ENCODE measurements around the gene ABCB6. TPM values are rescaled to one million over a fixed set of nuclear protein-coding genes. Genes with fewer than 3 reads are reported as not detected.

The ABCB6 gene
- total RNA-seq, 1 donor from 2014 or later: 23.8 TPM

GRCh38 chr2:219234331-219234730, 15.6 kb upstream of the ABCB6 start:
- Histone ChIP-seq H3K27me3 (no peaks in the 10 kb centered on the region), H3K36me3 (peaks cover 0 to 69% of the 10 kb centered on the region in 2 donors), H3K4me1 (peaks cover 26% of the 10 kb centered on the region), H3K27ac (no peak overlapping the region), H3K9me3 (no peaks in the 10 kb centered on the region), H3K4me3 (no peak overlapping the region)
- TF ChIP-seq POLR2AphosphoS5 (IDR thresholded peaks at IDR 0.05; ENCODE audit: insufficient read depth in 1 of 2, low read depth in 1 of 2): no peak
- TF ChIP-seq CTCF (IDR thresholded peaks at IDR 0.05): no peak
- TF ChIP-seq POLR2A (IDR thresholded peaks at IDR 0.05): no peak
- intact Hi-C loops (cut with DNase I): no loop called here
- DNase-seq (ENCODE audit: extremely low spot score in 2 of 2): no peak

GRCh38 chr2:219230059-219230540, 11.3 kb upstream of the ABCB6 start:
- peaks cover 46% of the 10 kb centered on the region for H3K4me1 ChIP-seq
- no peaks in the 10 kb centered on the region for H3K27me3 ChIP-seq
- no peak for DNase-seq (ENCODE audit: extremely low spot score in 2 of 2)
- H3K27ac ChIP-seq: peak overlapping the region; percentile 83
- no peak for TF ChIP-seq CTCF (IDR thresholded peaks at IDR 0.05)
- TF ChIP-seq POLR2AphosphoS5 (IDR thresholded peaks at IDR 0.05; ENCODE audit: insufficient read depth in 1 of 2, low read depth in 1 of 2): no peak
- no peak for TF ChIP-seq POLR2A (IDR thresholded peaks at IDR 0.05)
- no peaks in the 10 kb centered on the region for H3K9me3 ChIP-seq
- peaks cover 4 to 53% of the 10 kb centered on the region in 2 donors for H3K36me3 ChIP-seq
- intact Hi-C loops (cut with DNase I): no loop called here
- H3K4me3 ChIP-seq: peak overlapping the region; percentile 64 to 85

GRCh38 chr2:219229305-219230058, 10.7 kb upstream of the ABCB6 start, which contains the start of the genes ANKZF1 and ATG9A:
ANKZF1 (plus strand) TSS chr2:219229806; CDS start chr2:219230258, 452 bp downstream.
ATG9A (minus strand) TSS chr2:219229636; CDS start chr2:219228024, 1,612 bp downstream.
- H3K36me3 ChIP-seq: peaks cover 8 to 53% of the 10 kb centered on the region in 2 donors
- TF ChIP-seq POLR2AphosphoS5 (IDR thresholded peaks at IDR 0.05; ENCODE audit: insufficient read depth in 1 of 2, low read depth in 1 of 2): peak; percentile 85 to 94
- peak in 1 of 2 donors; percentile 58 for TF ChIP-seq POLR2A (IDR thresholded peaks at IDR 0.05)
- no peak for TF ChIP-seq CTCF (IDR thresholded peaks at IDR 0.05)
- intact Hi-C loops (cut with DNase I): no loop called here
- H3K4me1 ChIP-seq: peaks cover 46% of the 10 kb centered on the region
- peak in 1 of 2 donors; percentile 99 for DNase-seq (ENCODE audit: extremely low spot score in 2 of 2)
- no peaks in the 10 kb centered on the region for H3K27me3 ChIP-seq
- H3K9me3 ChIP-seq: no peaks in the 10 kb centered on the region
- peak within 1 kb of the TSS; percentile 64 to 85 for H3K4me3 ChIP-seq
- peak within 1 kb of the TSS; percentile 83 for H3K27ac ChIP-seq

GRCh38 chr2:219228911-219229304, 10.2 kb upstream of the ABCB6 start:
- H3K4me3 ChIP-seq: peak overlapping the region; percentile 64 to 85
- H3K27ac ChIP-seq: peak overlapping the region; percentile 83
- peaks cover 46% of the 10 kb centered on the region for H3K4me1 ChIP-seq
- no peaks in the 10 kb centered on the region for H3K9me3 ChIP-seq
- TF ChIP-seq POLR2AphosphoS5 (IDR thresholded peaks at IDR 0.05; ENCODE audit: insufficient read depth in 1 of 2, low read depth in 1 of 2): no peak
- no peak for TF ChIP-seq CTCF (IDR thresholded peaks at IDR 0.05)
- no peak for TF ChIP-seq POLR2A (IDR thresholded peaks at IDR 0.05)
- intact Hi-C loops (cut with DNase I): no loop called here
- DNase-seq (ENCODE audit: extremely low spot score in 2 of 2): peak in 1 of 2 donors; percentile 88
- no peaks in the 10 kb centered on the region for H3K27me3 ChIP-seq
- H3K36me3 ChIP-seq: peaks cover 12 to 53% of the 10 kb centered on the region in 2 donors

Measured in vagina (tissue), 2 donors.